Measurements from ENCODE around the gene ITPA. TPM values are rescaled to one million over a fixed set of nuclear protein-coding genes. Genes with fewer than 3 reads are reported as not detected.

Gene ITPA
- total and polyA plus RNA-seq, 2 of the 13 experiments (the other 11 are each of a cell fraction or from before 2014, with no cell fraction given): 60.1 to 103 TPM

DNA sequence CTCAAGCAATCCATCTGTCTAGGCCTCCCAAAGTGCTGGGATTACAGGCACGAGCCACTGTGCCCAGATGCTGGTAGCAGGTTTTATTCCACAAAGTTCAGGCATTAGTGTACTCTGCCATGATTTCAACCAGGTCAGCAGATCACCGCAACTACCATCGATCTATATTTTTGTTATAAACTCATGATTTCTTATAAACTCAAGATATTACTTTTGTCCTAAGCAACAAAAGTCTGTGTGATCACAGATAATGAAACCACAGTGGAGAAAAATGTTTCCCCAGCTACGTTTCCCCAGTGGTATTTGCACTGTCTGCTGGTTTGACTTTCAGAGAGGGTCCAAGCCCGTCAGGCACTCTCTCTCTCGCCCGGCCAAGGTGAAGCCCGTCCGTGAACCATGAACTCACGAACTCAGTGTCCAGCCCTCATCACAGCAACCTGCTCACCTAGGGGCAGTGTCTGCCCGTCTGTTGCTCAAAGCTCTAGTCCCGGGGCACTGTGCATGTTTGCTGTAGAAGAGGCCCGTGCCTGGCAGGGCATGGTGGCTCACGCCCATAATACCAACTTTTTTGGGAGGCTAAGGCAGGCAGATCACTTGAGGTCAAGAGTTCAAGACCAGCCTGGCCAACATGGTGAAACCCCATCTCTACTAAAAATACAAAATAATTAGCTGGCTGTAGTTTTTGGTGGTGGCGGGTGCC lies 22.7 kb downstream of the ITPA start (continued):
- no peak for TF ChIP-seq NFE2L1 (CRISPR knock-in tag; IDR thresholded peaks at IDR 0.05; ENCODE audit: borderline replicate concordance)
- TF ChIP-seq HDAC6 (IDR thresholded peaks at IDR 0.05; ENCODE audit: low read depth, low read length): no peak
- TF ChIP-seq HCFC1 (IDR thresholded peaks at IDR 0.05; ENCODE audit: low read depth, low read length): no peak
- TF ChIP-seq YY1 (IDR thresholded peaks at IDR 0.05; ENCODE audit: insufficient read depth, insufficient replicate concordance, low read depth, low read length): peak; percentile 35
- TF ChIP-seq, protein P1, sequence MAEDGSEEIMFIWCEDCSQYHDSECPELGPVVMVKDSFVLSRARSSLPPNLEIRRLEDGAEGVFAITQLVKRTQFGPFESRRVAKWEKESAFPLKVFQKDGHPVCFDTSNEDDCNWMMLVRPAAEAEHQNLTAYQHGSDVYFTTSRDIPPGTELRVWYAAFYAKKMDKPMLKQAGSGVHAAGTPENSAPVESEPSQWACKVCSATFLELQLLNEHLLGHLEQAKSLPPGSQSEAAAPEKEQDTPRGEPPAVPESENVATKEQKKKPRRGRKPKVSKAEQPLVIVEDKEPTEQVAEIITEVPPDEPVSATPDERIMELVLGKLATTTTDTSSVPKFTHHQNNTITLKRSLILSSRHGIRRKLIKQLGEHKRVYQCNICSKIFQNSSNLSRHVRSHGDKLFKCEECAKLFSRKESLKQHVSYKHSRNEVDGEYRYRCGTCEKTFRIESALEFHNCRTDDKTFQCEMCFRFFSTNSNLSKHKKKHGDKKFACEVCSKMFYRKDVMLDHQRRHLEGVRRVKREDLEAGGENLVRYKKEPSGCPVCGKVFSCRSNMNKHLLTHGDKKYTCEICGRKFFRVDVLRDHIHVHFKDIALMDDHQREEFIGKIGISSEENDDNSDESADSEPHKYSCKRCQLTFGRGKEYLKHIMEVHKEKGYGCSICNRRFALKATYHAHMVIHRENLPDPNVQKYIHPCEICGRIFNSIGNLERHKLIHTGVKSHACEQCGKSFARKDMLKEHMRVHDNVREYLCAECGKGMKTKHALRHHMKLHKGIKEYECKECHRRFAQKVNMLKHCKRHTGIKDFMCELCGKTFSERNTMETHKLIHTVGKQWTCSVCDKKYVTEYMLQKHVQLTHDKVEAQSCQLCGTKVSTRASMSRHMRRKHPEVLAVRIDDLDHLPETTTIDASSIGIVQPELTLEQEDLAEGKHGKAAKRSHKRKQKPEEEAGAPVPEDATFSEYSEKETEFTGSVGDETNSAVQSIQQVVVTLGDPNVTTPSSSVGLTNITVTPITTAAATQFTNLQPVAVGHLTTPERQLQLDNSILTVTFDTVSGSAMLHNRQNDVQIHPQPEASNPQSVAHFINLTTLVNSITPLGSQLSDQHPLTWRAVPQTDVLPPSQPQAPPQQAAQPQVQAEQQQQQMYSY (CRISPR knock-in tag; IDR thresholded peaks at IDR 0.05): peak; percentile 44; the same call in 1 of the 2 replicates
- peak; percentile 91 for TF ChIP-seq PHF5A (CRISPR knock-in tag; IDR thresholded peaks at IDR 0.05; ENCODE audit: low read depth, unreplicated experiment)
- no peak; the same call in 1 of the 2 replicates for TF ChIP-seq LCORL (IDR thresholded peaks at IDR 0.05)
- peak; percentile 100 for TF ChIP-seq LCORL (CRISPR knock-in tag; IDR thresholded peaks at IDR 0.05)
- no peak for TF ChIP-seq ZNF850 (CRISPR knock-in tag; conservative IDR thresholded peaks at IDR 0.05)
- TF ChIP-seq HNRNPK (IDR thresholded peaks at IDR 0.05; ENCODE audit: low read depth, low read length, poor library complexity, severe bottlenecking): no peak
- no peak for TF ChIP-seq MAF1 (CRISPR knock-in tag; IDR thresholded peaks at IDR 0.05; ENCODE audit: borderline replicate concordance)
- TF ChIP-seq, protein P2, sequence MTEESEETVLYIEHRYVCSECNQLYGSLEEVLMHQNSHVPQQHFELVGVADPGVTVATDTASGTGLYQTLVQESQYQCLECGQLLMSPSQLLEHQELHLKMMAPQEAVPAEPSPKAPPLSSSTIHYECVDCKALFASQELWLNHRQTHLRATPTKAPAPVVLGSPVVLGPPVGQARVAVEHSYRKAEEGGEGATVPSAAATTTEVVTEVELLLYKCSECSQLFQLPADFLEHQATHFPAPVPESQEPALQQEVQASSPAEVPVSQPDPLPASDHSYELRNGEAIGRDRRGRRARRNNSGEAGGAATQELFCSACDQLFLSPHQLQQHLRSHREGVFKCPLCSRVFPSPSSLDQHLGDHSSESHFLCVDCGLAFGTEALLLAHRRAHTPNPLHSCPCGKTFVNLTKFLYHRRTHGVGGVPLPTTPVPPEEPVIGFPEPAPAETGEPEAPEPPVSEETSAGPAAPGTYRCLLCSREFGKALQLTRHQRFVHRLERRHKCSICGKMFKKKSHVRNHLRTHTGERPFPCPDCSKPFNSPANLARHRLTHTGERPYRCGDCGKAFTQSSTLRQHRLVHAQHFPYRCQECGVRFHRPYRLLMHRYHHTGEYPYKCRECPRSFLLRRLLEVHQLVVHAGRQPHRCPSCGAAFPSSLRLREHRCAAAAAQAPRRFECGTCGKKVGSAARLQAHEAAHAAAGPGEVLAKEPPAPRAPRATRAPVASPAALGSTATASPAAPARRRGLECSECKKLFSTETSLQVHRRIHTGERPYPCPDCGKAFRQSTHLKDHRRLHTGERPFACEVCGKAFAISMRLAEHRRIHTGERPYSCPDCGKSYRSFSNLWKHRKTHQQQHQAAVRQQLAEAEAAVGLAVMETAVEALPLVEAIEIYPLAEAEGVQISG (CRISPR knock-in tag; IDR thresholded peaks at IDR 0.05): peak; percentile 74
- peak; percentile 96 for TF ChIP-seq TBL1XR1 (IDR thresholded peaks at IDR 0.05; ENCODE audit: borderline replicate concordance, low read length, partially characterized antibody)
- TF ChIP-seq, protein P3, sequence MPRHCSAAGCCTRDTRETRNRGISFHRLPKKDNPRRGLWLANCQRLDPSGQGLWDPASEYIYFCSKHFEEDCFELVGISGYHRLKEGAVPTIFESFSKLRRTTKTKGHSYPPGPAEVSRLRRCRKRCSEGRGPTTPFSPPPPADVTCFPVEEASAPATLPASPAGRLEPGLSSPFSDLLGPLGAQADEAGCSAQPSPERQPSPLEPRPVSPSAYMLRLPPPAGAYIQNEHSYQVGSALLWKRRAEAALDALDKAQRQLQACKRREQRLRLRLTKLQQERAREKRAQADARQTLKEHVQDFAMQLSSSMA (CRISPR knock-in tag; IDR thresholded peaks at IDR 0.05): no peak
- TF ChIP-seq, protein P4, sequence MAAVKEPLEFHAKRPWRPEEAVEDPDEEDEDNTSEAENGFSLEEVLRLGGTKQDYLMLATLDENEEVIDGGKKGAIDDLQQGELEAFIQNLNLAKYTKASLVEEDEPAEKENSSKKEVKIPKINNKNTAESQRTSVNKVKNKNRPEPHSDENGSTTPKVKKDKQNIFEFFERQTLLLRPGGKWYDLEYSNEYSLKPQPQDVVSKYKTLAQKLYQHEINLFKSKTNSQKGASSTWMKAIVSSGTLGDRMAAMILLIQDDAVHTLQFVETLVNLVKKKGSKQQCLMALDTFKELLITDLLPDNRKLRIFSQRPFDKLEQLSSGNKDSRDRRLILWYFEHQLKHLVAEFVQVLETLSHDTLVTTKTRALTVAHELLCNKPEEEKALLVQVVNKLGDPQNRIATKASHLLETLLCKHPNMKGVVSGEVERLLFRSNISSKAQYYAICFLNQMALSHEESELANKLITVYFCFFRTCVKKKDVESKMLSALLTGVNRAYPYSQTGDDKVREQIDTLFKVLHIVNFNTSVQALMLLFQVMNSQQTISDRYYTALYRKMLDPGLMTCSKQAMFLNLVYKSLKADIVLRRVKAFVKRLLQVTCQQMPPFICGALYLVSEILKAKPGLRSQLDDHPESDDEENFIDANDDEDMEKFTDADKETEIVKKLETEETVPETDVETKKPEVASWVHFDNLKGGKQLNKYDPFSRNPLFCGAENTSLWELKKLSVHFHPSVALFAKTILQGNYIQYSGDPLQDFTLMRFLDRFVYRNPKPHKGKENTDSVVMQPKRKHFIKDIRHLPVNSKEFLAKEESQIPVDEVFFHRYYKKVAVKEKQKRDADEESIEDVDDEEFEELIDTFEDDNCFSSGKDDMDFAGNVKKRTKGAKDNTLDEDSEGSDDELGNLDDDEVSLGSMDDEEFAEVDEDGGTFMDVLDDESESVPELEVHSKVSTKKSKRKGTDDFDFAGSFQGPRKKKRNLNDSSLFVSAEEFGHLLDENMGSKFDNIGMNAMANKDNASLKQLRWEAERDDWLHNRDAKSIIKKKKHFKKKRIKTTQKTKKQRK (IDR thresholded peaks at IDR 0.05; ENCODE audit: low read length): no peak
- no peak for TF ChIP-seq ZBTB3 (CRISPR knock-in tag; IDR thresholded peaks at IDR 0.05; ENCODE audit: borderline replicate concordance, low read depth)
- no peak for TF ChIP-seq PRPF4 (IDR thresholded peaks at IDR 0.05; ENCODE audit: low read depth, low read length, poor library complexity, severe bottlenecking)
- TF ChIP-seq ZNF577 (CRISPR knock-in tag; IDR thresholded peaks at IDR 0.05; ENCODE audit: borderline replicate concordance, low read depth): no peak

Data from HepG2 (cell line).